ENCODE data around the gene LTA.

Gene LTA

GRCh38 chr6:31531162-31531561, 40.9 kb upstream of the LTA start:
- Histone ChIP-seq H3K4me3 (ENCODE audit: low read length) (no peak overlapping the region), H3K9me3 (replicated peaks; ENCODE audit: insufficient read depth, low read length) (no peaks in the 10 kb centered on the region), H2AFZ (ENCODE audit: low read length) (no peak overlapping the region), H3K9ac (ENCODE audit: low read length) (no peak overlapping the region), H3F3A (ENCODE audit: insufficient read depth, low read length) (peaks cover 23% of the 10 kb centered on the region), H3K27ac (ENCODE audit: low read length) (no peak overlapping the region), H3K79me2 (ENCODE audit: low read length) (peaks cover 24% of the 10 kb centered on the region), H3K36me3 (replicated peaks; ENCODE audit: insufficient read depth, low read length) (peaks cover 7% of the 10 kb centered on the region), H3K27me3 (replicated peaks; ENCODE audit: insufficient read depth, low read length) (no peaks in the 10 kb centered on the region), H4K20me1 (ENCODE audit: insufficient read depth, low read length) (peaks cover 8% of the 10 kb centered on the region), H3K4me1 (ENCODE audit: low read length) (no peaks in the 10 kb centered on the region), H3K4me2 (ENCODE audit: low read depth, low read length) (no peak overlapping the region), H3K9me2 (replicated peaks; ENCODE audit: insufficient read depth, low read length) (no peaks in the 10 kb centered on the region)
- DNase-seq = no peak
- TF ChIP-seq CTCF (IDR thresholded peaks at IDR 0.05; ENCODE audit: low read length) (no peak), EZH2phosphoT487 (IDR thresholded peaks at IDR 0.05; ENCODE audit: low read length) (no peak), EZH2 (optimal IDR thresholded peaks at IDR 0.05; ENCODE audit: low read depth, low read length) (no peak)

DNA sequence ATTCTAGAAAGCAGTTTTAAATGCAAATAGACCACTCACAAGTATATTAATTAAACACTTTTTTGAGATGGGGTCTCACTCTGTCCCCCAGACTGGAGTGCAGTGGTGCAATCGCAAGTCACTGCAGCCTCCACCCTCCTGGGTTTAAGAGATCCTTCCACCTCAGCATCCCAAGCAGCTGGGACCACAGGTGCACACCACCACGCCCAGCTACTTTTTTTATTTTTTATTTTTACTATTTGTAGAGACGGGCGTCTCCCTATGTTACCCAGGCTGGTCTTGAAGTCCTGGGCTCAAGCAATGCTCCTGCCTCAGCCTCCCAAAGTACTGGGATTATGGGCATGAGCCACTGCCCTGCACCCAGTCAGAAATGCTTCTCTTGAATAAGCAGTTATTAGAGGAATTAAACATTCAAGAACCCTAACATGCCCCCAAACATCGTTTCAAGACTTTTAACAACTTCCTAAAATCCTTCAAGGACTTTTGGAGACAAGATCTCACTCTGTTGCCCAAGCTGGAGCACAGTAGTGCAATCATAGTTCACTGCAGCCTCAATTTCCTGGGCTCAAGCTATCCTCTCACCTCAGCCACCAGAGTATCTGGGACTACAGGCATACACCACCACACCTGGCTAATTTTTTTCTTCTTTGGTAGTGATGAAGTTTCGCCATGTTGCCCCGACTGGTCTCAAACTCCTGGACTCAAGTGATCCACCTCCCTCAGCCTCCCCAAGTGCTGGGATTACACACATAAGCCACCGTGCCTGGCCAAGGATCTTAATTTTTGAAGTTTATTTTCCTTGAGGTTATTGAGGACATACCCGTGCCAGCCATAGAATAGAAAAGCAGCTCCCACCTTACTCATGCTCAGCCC, 40.1 kb upstream of the LTA start:
- H3K4me2 ChIP-seq (ENCODE audit: low read depth, low read length) = no peak overlapping the region
- H3K9ac ChIP-seq (ENCODE audit: low read length) = no peak overlapping the region
- H3K27me3 ChIP-seq (replicated peaks; ENCODE audit: insufficient read depth, low read length) = no peaks in the 10 kb centered on the region
- H2AFZ ChIP-seq (ENCODE audit: low read length) = no peak overlapping the region
- H3F3A ChIP-seq (ENCODE audit: insufficient read depth, low read length) = peaks cover 23% of the 10 kb centered on the region
- no peaks in the 10 kb centered on the region for H3K4me1 ChIP-seq (ENCODE audit: low read length)
- H3K36me3 ChIP-seq (replicated peaks; ENCODE audit: insufficient read depth, low read length) = peaks cover 7% of the 10 kb centered on the region
- no peak for DNase-seq
- H3K79me2 ChIP-seq (ENCODE audit: low read length) = peaks cover 33% of the 10 kb centered on the region
- H3K9me2 ChIP-seq (replicated peaks; ENCODE audit: insufficient read depth, low read length) = no peaks in the 10 kb centered on the region
- no peak for TF ChIP-seq EZH2 (optimal IDR thresholded peaks at IDR 0.05; ENCODE audit: low read depth, low read length)
- no peak for TF ChIP-seq CTCF (IDR thresholded peaks at IDR 0.05; ENCODE audit: low read length)
- TF ChIP-seq EZH2phosphoT487 (IDR thresholded peaks at IDR 0.05; ENCODE audit: low read length) = no peak
- no peaks in the 10 kb centered on the region for H3K9me3 ChIP-seq (replicated peaks; ENCODE audit: insufficient read depth, low read length)
- no peak overlapping the region for H3K27ac ChIP-seq (ENCODE audit: low read length)
- H4K20me1 ChIP-seq (ENCODE audit: insufficient read depth, low read length) = peaks cover 15% of the 10 kb centered on the region
- H3K4me3 ChIP-seq (ENCODE audit: low read length) = no peak overlapping the region

DNA sequence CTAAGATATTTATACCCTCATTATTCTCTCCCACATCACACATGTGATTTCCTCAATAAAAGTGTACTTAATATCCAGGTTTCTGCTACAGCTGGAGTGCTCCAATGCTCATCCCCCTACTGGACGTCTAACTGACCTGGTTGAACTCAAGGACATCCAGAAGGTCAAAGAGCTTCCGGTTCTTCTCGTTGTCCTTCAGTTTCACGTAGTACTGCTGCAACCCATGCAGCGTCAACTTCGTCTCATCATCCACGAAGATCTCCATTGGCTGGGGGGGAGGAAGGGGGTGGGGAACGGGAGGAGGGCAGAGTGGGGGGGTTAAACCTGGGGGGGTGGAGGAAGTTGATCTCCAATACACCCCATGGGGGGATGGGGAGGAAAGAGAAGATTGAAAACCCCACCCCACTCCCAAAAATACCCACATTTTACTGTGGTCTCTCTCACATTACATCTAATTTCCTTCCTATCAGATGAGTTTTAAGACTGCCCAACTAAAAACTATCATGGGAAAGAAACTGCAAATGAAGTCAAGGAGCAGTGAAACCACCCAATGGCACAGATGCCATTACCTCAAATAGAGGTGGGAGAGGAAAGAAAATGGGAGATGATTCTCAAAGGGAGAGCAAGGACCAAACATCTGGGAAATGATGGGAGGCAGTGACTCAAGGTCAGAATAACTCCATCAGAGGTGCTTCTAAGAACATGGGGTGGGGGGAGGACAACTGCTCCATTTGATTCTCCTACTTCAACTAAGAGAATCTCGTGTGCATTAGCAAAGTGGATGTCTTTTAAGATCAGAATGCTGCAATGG, 39.2 kb upstream of the LTA start:
- H3K4me1 ChIP-seq (ENCODE audit: low read length) = no peaks in the 10 kb centered on the region
- no peak overlapping the region for H3K4me2 ChIP-seq (ENCODE audit: low read depth, low read length)

More for the DNA sequence above, 39.2 kb upstream of the LTA start:
- Histone ChIP-seq H3K9me3 (replicated peaks; ENCODE audit: insufficient read depth, low read length) (no peaks in the 10 kb centered on the region), H4K20me1 (ENCODE audit: insufficient read depth, low read length) (peaks cover 20% of the 10 kb centered on the region), H3K79me2 (ENCODE audit: low read length) (peaks cover 41% of the 10 kb centered on the region), H3F3A (ENCODE audit: insufficient read depth, low read length) (peaks cover 23% of the 10 kb centered on the region), H3K9me2 (replicated peaks; ENCODE audit: insufficient read depth, low read length) (no peaks in the 10 kb centered on the region), H2AFZ (ENCODE audit: low read length) (no peak overlapping the region), H3K9ac (ENCODE audit: low read length) (no peak overlapping the region), H3K27me3 (replicated peaks; ENCODE audit: insufficient read depth, low read length) (no peaks in the 10 kb centered on the region), H3K4me3 (ENCODE audit: low read length) (no peak overlapping the region), H3K27ac (ENCODE audit: low read length) (no peak overlapping the region), H3K36me3 (replicated peaks; ENCODE audit: insufficient read depth, low read length) (peaks cover 7% of the 10 kb centered on the region)
- no peak for DNase-seq
- TF ChIP-seq EZH2phosphoT487 (IDR thresholded peaks at IDR 0.05; ENCODE audit: low read length) (no peak), CTCF (IDR thresholded peaks at IDR 0.05; ENCODE audit: low read length) (no peak), EZH2 (optimal IDR thresholded peaks at IDR 0.05; ENCODE audit: low read depth, low read length) (no peak)
